Bronchial epithelial cell (primary cell): ENCODE data around the gene TMEM207. TPM values are rescaled to one million over a fixed set of nuclear protein-coding genes. Genes with fewer than 3 reads are reported as not detected.
"Not testable (repeated sequence)": the region's sequence is repeated elsewhere in the genome, so short reads cannot be mapped to it uniquely, and the experiment has no call there.

Experiments
- DNase-seq: peaks from one replicate; pipeline ENCODE4 v3.0.0-alpha.2; 2010; ENCODE audit warnings: low read depth
- FAIRE-seq: peaks from 2 replicates; lab custom pipeline; 2011; peaks lifted over from hg19 to GRCh38; lab: Jason Lieb, UNC
- H3K27me3 ChIP-seq: 2 replicates; pipeline ENCODE4 v1.5.1; 2011; ENCODE audit warnings: low read length; ENCODE audit not compliant: control insufficient read depth, insufficient read depth
- H3K36me3 ChIP-seq: 2 replicates; pipeline ENCODE4 v1.5.1; 2011; ENCODE audit warnings: low read length; ENCODE audit not compliant: control insufficient read depth, insufficient read depth
- H3K4me3 ChIP-seq: 2 replicates; pipeline ENCODE4 v1.5.1; 2011; ENCODE audit warnings: mild to moderate bottlenecking, low read depth, low read length, control low read depth
- CTCF ChIP-seq: IDR thresholded peaks from 2 replicates; pipeline ENCODE4 v1.5.1; 2011; ENCODE audit warnings: mild to moderate bottlenecking, moderate library complexity, low read length, control low read depth, inconsistent platforms; ENCODE audit not compliant: insufficient read depth, severe bottlenecking
- total RNA-seq: library from RNA; depleted of rRNA; stranded (reverse); fragments of >200 nt; gene quantifications from 2 replicates; pipeline ENCODE4 v1.2.1, GENCODE V29; 2014

Gene TMEM207
- total RNA-seq, 1 donor from 2014 or later: not detected

GRCh38 chr3:190486908-190487607 lies 37.4 kb upstream of the TMEM207 start:
- Histone ChIP-seq H3K4me3 (no peak overlapping the region), H3K36me3 (no peaks in the 10 kb centered on the region), H3K27me3 (no peaks in the 10 kb centered on the region)
- FAIRE-seq (no peak), DNase-seq (no peak)
- no peak for TF ChIP-seq CTCF

GRCh38 chr3:190486533-190486864 lies 36.8 kb upstream of the TMEM207 start:
- TF ChIP-seq CTCF: no peak
- FAIRE-seq (no peak), DNase-seq (no peak)
- H3K27me3 ChIP-seq: no peaks in the 10 kb centered on the region
- no peaks in the 10 kb centered on the region for H3K36me3 ChIP-seq
- H3K4me3 ChIP-seq: no peak overlapping the region

GRCh38 chr3:190485830-190486532 lies 36.3 kb upstream of the TMEM207 start:
- Histone ChIP-seq H3K36me3 (no peaks in the 10 kb centered on the region), H3K4me3 (no peak overlapping the region), H3K27me3 (no peaks in the 10 kb centered on the region)
- no peak for FAIRE-seq
- no peak for TF ChIP-seq CTCF
- DNase-seq: peak; percentile 88

- DNase-seq (no peak), FAIRE-seq (no peak)
- Histone ChIP-seq H3K27me3 (no peaks in the 10 kb centered on the region), H3K36me3 (no peaks in the 10 kb centered on the region), H3K4me3 (no peak overlapping the region)
- no peak for TF ChIP-seq CTCF
These were observed 32.1 kb upstream of the TMEM207 start for GRCh38 chr3:190481779-190482178.

GRCh38 chr3:190473261-190473660 lies 23.6 kb upstream of the TMEM207 start:
- not testable (repeated sequence) for FAIRE-seq

GRCh38 chr3:190467922-190468321 lies 18.2 kb upstream of the TMEM207 start:
- Histone ChIP-seq H3K27me3 (no peaks in the 10 kb centered on the region), H3K36me3 (no peaks in the 10 kb centered on the region), H3K4me3 (no peak overlapping the region)
- no peak for TF ChIP-seq CTCF
- DNase-seq (no peak), FAIRE-seq (no peak)

More at GRCh38 chr3:190473261-190473660, 23.6 kb upstream of the TMEM207 start:
- H3K27me3 ChIP-seq, H3K36me3 ChIP-seq, H3K4me3 ChIP-seq, DNase-seq: not testable (repeated sequence)
